Adrenal gland (tissue), 12 donors: ENCODE results near the gene NOP56. TPM values are rescaled to one million over a fixed set of nuclear protein-coding genes. Genes with fewer than 3 reads are reported as not detected.

Experiments used
- DNase-seq, 7 donors: peaks; one replicate each; pipeline ENCODE4 v3.0.0-alpha.2; 2019 to 2020
- H3K27ac ChIP-seq, 5 donors: fragments of 200-600 bp; sonication (generic) in 4 of 5; 1 replicate in 3 of 5; 2 replicates in 2 of 5; pipeline versions ENCODE4 v1.5.1 to v1.8.0; 2016 to 2020; ENCODE audit warnings: mild to moderate bottlenecking in 1 of 5
- H3K27me3 ChIP-seq: fragments of 200-600 bp; 2 replicates; pipeline ENCODE4 v1.8.0; 2021
- H3K36me3 ChIP-seq, 2 donors: fragments of 200-600 bp; replicated peaks in 1 of 2; 1 replicate in 1 of 2; 2 replicates in 1 of 2; pipeline versions ENCODE4 v1.5.1 to v1.8.0; 2018 to 2022
- H3K4me1 ChIP-seq, 2 donors: fragments of 200-600 bp; replicated peaks in 1 of 2; 1 replicate in 1 of 2; 2 replicates in 1 of 2; pipeline versions ENCODE4 v1.5.1 to v1.8.0; 2018 to 2021
- H3K4me3 ChIP-seq, 4 donors: fragments of 200-600 bp; sonication (generic) in 3 of 4; one replicate each; pipeline ENCODE4 v1.5.1; 2016 to 2018
- H3K9me3 ChIP-seq, 3 donors: fragments of 200-600 bp; sonication (generic) in 1 of 3; replicated peaks in 1 of 3; 1 replicate in 2 of 3; 2 replicates in 1 of 3; pipeline versions ENCODE4 v1.5.1 to v1.8.0; 2016 to 2021
- POLR2A ChIP-seq, 2 donors: fragments of 450-650 bp; IDR thresholded peaks; one replicate each; pipeline ENCODE4 v1.6.1; 2017; ENCODE audit warnings: antibody characterized with exemption in 2 of 2, mild to moderate bottlenecking in 2 of 2, moderate library complexity in 1 of 2
- WGBS, 4 donors: extraction: QIAGEN DNeasy Blood & Tissue Kit in 2 of 4; methylation state at CpG; one replicate each; pipeline versions ENCODE4 v1.1.5 to v1.1.7; 2013 to 2017; 5-methylcytosine and 5-hydroxymethylcytosine counted together
- intact Hi-C, 2 donors: fragments of 100-400 bp; cut with DNase I; formaldehyde crosslinking; loops; one replicate each; pipeline versions ENCODE4 v1.14.1 to v1.15.0; 2022 to 2023
- polyA plus RNA-seq, 3 donors: library from polyadenylated mRNA; stranded (reverse); fragments of 200-250 nt in 2 of 3; fragments of 350-450 nt in 1 of 3; fragmentation: Illumina TruSeq in 1 of 3; extraction: RNeasy Lipid Tissue Mini Kit (QIAGEN cat#74804) in 1 of 3; gene quantifications; one replicate each; pipeline ENCODE4 v1.2.3, GENCODE V29; 2013 to 2014
- total RNA-seq, 9 donors: library from RNA; depleted of rRNA in 4 of 9; stranded (reverse); fragments of >200 nt in 4 of 9; fragments of 120-200 nt in 1 of 9; fragmentation: NEBNext Ultra II Directional in 1 of 9; extraction: Animal tissue kit (Norgen Biotek cat#: 25700) in 1 of 9; gene quantifications; one replicate each; pipeline versions ENCODE4 v1.1.0 to v1.2.4, GENCODE V29; 2013 to 2023
- TF ChIP-seq, protein P1 (sequence below), 6 experiments: fragments of 450-650 bp in 4 of 6; fragments of 200-600 bp in 2 of 6; sonication (generic) in 1 of 6; IDR thresholded peaks; 1 replicate in 5 of 6; 2 replicates in 1 of 6; pipeline versions ENCODE4 v1.5.1 to v1.8.0; 2016 to 2021; ENCODE audit warnings: antibody characterized with exemption in 6 of 6, mild to moderate bottlenecking in 2 of 6, moderate library complexity in 1 of 6
- donor health status: healthy with polysubstance abuse.
- donor health status: Bipolar disorder and iron deficiency.
- donor health status: DM: yes; HTN: yes; CAD: no.
- donor health status: DM: no; HTN: no; CAD: no.
- donor health status: DM: no; HTN: no; CAD: no.
- donor health status: DM: yes; HTN: yes; CAD: no.

NOP56 gene
- total and polyA plus RNA-seq, 12 donors = 52.5 to 181 (median 91.3) TPM

- Histone ChIP-seq H3K9me3 (no peaks in the 10 kb centered on the region), H3K27me3 (peaks cover 4% of the 10 kb centered on the region), H3K4me1 (peaks cover 0 to 3% of the 10 kb centered on the region in 2 donors), H3K36me3 (no peaks in the 10 kb centered on the region), H3K4me3 (no peak overlapping the region), H3K27ac (no peak overlapping the region)
- WGBS, 4 donors = 27 to 41% (median 32%) methylated on average over 18 of the region's 18 CpGs
- TF ChIP-seq, protein P1, sequence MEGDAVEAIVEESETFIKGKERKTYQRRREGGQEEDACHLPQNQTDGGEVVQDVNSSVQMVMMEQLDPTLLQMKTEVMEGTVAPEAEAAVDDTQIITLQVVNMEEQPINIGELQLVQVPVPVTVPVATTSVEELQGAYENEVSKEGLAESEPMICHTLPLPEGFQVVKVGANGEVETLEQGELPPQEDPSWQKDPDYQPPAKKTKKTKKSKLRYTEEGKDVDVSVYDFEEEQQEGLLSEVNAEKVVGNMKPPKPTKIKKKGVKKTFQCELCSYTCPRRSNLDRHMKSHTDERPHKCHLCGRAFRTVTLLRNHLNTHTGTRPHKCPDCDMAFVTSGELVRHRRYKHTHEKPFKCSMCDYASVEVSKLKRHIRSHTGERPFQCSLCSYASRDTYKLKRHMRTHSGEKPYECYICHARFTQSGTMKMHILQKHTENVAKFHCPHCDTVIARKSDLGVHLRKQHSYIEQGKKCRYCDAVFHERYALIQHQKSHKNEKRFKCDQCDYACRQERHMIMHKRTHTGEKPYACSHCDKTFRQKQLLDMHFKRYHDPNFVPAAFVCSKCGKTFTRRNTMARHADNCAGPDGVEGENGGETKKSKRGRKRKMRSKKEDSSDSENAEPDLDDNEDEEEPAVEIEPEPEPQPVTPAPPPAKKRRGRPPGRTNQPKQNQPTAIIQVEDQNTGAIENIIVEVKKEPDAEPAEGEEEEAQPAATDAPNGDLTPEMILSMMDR (IDR thresholded peaks at IDR 0.05) = peak; percentile 11 to 61 (median 53)
- TF ChIP-seq POLR2A (IDR thresholded peaks at IDR 0.05) = no peak
- intact Hi-C loops = no loop called here
- peak in 4 of 7 donors; percentile 46 to 72 (median 61) for DNase-seq
Observed at GRCh38 chr20:2688041-2688591, 35.7 kb downstream of the NOP56 start.

- DNase-seq = no peak
- no peak for TF ChIP-seq POLR2A (IDR thresholded peaks at IDR 0.05)
- TF ChIP-seq, protein P1 (IDR thresholded peaks at IDR 0.05) = no peak
Observed at GRCh38 chr20:2690213-2690612, 37.8 kb downstream of the NOP56 start.

GRCh38 chr20:2690718-2691117 is 38.3 kb downstream of the NOP56 start:
- Histone ChIP-seq H3K27ac (no peak overlapping the region), H3K27me3 (peaks cover 4% of the 10 kb centered on the region)
- intact Hi-C loops = no loop called here

More at GRCh38 chr20:2690213-2690612, 37.8 kb downstream of the NOP56 start:
- 86 to 97% (median 90%) methylated on average over 3 of the region's 3 CpGs for WGBS, 4 donors
- peaks cover 4% of the 10 kb centered on the region for H3K27me3 ChIP-seq
- intact Hi-C loops = no loop called here
- no peak overlapping the region for H3K27ac ChIP-seq
- no peaks in the 10 kb centered on the region for H3K9me3 ChIP-seq
- H3K36me3 ChIP-seq = no peaks in the 10 kb centered on the region
- peaks cover 0 to 3% of the 10 kb centered on the region in 2 donors for H3K4me1 ChIP-seq
- H3K4me3 ChIP-seq = no peak overlapping the region

DNA sequence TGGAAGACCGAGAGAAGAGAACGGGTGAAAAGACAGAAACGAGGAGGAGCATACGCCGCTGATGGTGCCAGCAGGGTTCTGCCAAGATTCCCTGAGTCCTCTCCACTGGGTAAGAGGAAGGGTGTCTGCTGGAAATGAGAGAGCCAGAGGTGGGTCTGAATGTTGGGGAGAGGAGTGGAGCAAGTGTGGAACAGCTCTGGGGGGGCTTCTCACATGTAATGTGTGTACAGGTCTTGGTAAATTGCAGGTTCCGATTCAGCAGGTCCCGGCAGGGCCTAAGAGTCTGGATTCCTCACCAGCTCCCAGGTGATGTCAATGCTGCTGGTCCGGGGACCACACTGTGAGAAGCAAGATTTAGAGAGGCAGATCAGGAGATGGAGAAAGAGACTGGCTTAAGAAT is 38.7 kb downstream of the NOP56 start:
- no peak overlapping the region for H3K27ac ChIP-seq
- TF ChIP-seq POLR2A (IDR thresholded peaks at IDR 0.05) = no peak
- TF ChIP-seq, protein P1 (IDR thresholded peaks at IDR 0.05) = no peak
- peaks cover 0 to 3% of the 10 kb centered on the region in 2 donors for H3K4me1 ChIP-seq
- no peaks in the 10 kb centered on the region for H3K36me3 ChIP-seq
- no peak for DNase-seq
- 84 to 92% (median 91%) methylated on average over 8 of the region's 8 CpGs for WGBS, 4 donors
- H3K9me3 ChIP-seq = no peaks in the 10 kb centered on the region
- no peak overlapping the region for H3K4me3 ChIP-seq
- peaks cover 4% of the 10 kb centered on the region for H3K27me3 ChIP-seq
- intact Hi-C loops = no loop called here

More at GRCh38 chr20:2690718-2691117, 38.3 kb downstream of the NOP56 start:
- DNase-seq = no peak
- 82 to 89% (median 84%) methylated on average over 6 of the region's 6 CpGs for WGBS, 4 donors
- Histone ChIP-seq H3K9me3 (no peaks in the 10 kb centered on the region), H3K4me1 (peaks cover 0 to 3% of the 10 kb centered on the region in 2 donors), H3K4me3 (no peak overlapping the region), H3K36me3 (no peaks in the 10 kb centered on the region)
- no peak for TF ChIP-seq POLR2A (IDR thresholded peaks at IDR 0.05)
- TF ChIP-seq, protein P1 (IDR thresholded peaks at IDR 0.05) = no peak
